Naive thymus-derived CD8-positive, alpha-beta T cell (primary cell): ENCODE results near the gene MBLAC1. TPM values are rescaled to one million over a fixed set of nuclear protein-coding genes. Genes with fewer than 3 reads are reported as not detected.

Experiments used
- ATAC-seq, 2 donors: fragments of 150-1000 bp; cut with Tn5 transposase in 1 of 2; sonication (Bioruptor Pico), chemical (Tn5 transposase) in 1 of 2; 1 replicate in 1 of 2; 2 replicates in 1 of 2; pipeline ENCODE4 v1.10.0; 2021; ENCODE audit warnings: mild to moderate bottlenecking in 2 of 2, moderate library complexity in 2 of 2
- POLR2A ChIA-PET: fragments of 350-600 bp; sonication (Branson Sonifier 250); formaldehyde crosslinking; loops from one replicate; lab custom pipeline; 2021; ENCODE audit warnings: antibody characterized with exemption; lab: Charles Lee
- DNase-seq, 10 donors: peaks; one replicate each; pipeline versions ENCODE4 v3.0.0 to v3.0.0-alpha.2; 2020 to 2022
- H3K27ac Mint-ChIP-seq, 10 donors: one replicate each; pipeline ENCODE4 v1.8.0; 2020 to 2022; ENCODE audit warnings: mild to moderate bottlenecking in 10 of 10, mixed read lengths in 10 of 10, moderate library complexity in 4 of 10, inconsistent platforms in 1 of 10
- H3K27me3 Mint-ChIP-seq, 5 donors: one replicate each; pipeline ENCODE4 v1.8.0; 2021 to 2022; ENCODE audit warnings: mixed read lengths in 5 of 5
- H3K36me3 Mint-ChIP-seq, 3 donors: one replicate each; pipeline ENCODE4 v1.8.0; 2020 to 2022; ENCODE audit warnings: mixed read lengths in 3 of 3, mild to moderate bottlenecking in 2 of 3, inconsistent platforms in 1 of 3
- H3K4me1 Mint-ChIP-seq, 4 donors: one replicate each; pipeline ENCODE4 v1.8.0; 2021 to 2022; ENCODE audit warnings: mixed read lengths in 4 of 4
- H3K4me3 Mint-ChIP-seq, 10 donors: one replicate each; pipeline ENCODE4 v1.8.0; 2020 to 2022; ENCODE audit warnings: mild to moderate bottlenecking in 10 of 10, mixed read lengths in 10 of 10, moderate library complexity in 6 of 10, inconsistent platforms in 1 of 10
- H3K9me3 Mint-ChIP-seq, 9 donors: one replicate each; pipeline ENCODE4 v1.8.0; 2020 to 2022; ENCODE audit warnings: mixed read lengths in 9 of 9, mild to moderate bottlenecking in 3 of 9, inconsistent platforms in 1 of 9, moderate library complexity in 1 of 9
- polyA plus RNA-seq, 3 donors: library from polyadenylated mRNA; unstranded; fragments of 300-500 nt; fragmentation: Illumina TruSeq; gene quantifications; one replicate each; pipeline ENCODE4 v1.2.3, GENCODE V29; 2021
- total RNA-seq, 8 experiments: library from RNA in 2 of 8; stranded (reverse) in 2 of 8; gene quantifications; one replicate each; pipeline ENCODE4 v1.2.3 and lab custom pipeline; 2021 to 2026

MBLAC1 gene
- total and polyA plus RNA-seq, 5 experiments from 2014 or later = 2.1 to 7.2 (median 2.3) TPM

GRCh38 chr7:100166970-100167911, 40.5 kb downstream of the MBLAC1 start:
- peaks cover 47 to 94% (median 79%) of the 10 kb centered on the region in 4 donors for H3K4me1 Mint-ChIP-seq
- H3K27me3 Mint-ChIP-seq = peaks cover 0 to 22% (median 0%) of the 10 kb centered on the region in 5 donors
- H3K36me3 Mint-ChIP-seq = no peaks in the 10 kb centered on the region
- no peaks in the 10 kb centered on the region for H3K9me3 Mint-ChIP-seq
- ATAC-seq (no peak), DNase-seq (no peak)
- peak overlapping the region; percentile 82 to 96 (median 89) for H3K4me3 Mint-ChIP-seq
- POLR2A ChIA-PET = interaction anchor here (0.8 to 18.7 kb wide), 15 partner anchors 12 to 263 kb away, joined by 3 to 358 read pairs (median 4); partner anchors contain the start of genes AP4M1, GPC2, LAMTOR4 and MBLAC1
- H3K27ac Mint-ChIP-seq = peak overlapping the region; percentile 93 to 97 (median 96)

GRCh38 chr7:100167912-100168323, 41.2 kb downstream of the MBLAC1 start:
- Mint-ChIP-seq H3K9me3 (no peaks in the 10 kb centered on the region), H3K4me1 (peaks cover 45 to 87% (median 75%) of the 10 kb centered on the region in 4 donors), H3K36me3 (no peaks in the 10 kb centered on the region), H3K27ac (peak overlapping the region; percentile 93 to 97 (median 96)), H3K27me3 (peaks cover 0 to 22% (median 0%) of the 10 kb centered on the region in 5 donors), H3K4me3 (peak overlapping the region; percentile 82 to 96 (median 89))
- ATAC-seq = no peak
- DNase-seq = peak in 1 of 10 donors; percentile 32
- POLR2A ChIA-PET = interaction anchor here (0.6 to 18.7 kb wide), 12 partner anchors 11 to 261 kb away, joined by 3 to 358 read pairs (median 5); partner anchors contain the start of genes CNPY4, GPC2, LAMTOR4 and MBLAC1

GRCh38 chr7:100169147-100169850, 42.5 kb downstream of the MBLAC1 start:
- ATAC-seq = peak; percentile 30 to 44
- no peaks in the 10 kb centered on the region for H3K9me3 Mint-ChIP-seq
- peak in 6 of 10 donors; percentile 35 to 60 (median 48) for DNase-seq
- H3K4me1 Mint-ChIP-seq = peaks cover 49 to 82% (median 66%) of the 10 kb centered on the region in 4 donors
- H3K36me3 Mint-ChIP-seq = no peaks in the 10 kb centered on the region
- peaks cover 0 to 22% (median 0%) of the 10 kb centered on the region in 5 donors for H3K27me3 Mint-ChIP-seq
- peak overlapping the region; percentile 82 to 96 (median 89) for H3K4me3 Mint-ChIP-seq
- H3K27ac Mint-ChIP-seq = peak overlapping the region; percentile 93 to 97 (median 96)
- POLR2A ChIA-PET = interaction anchor here (0.7 to 18.7 kb wide), 6 partner anchors 10 to 393 kb away, joined by 3 to 358 read pairs (median 7); partner anchors contain the start of genes AP4M1, GPC2, LAMTOR4 and STAG3

- ATAC-seq = no peak
- H3K27ac Mint-ChIP-seq = peak overlapping the region; percentile 93 to 99 (median 96)
- POLR2A ChIA-PET = interaction anchor here (1.2 to 18.7 kb wide), 4 partner anchors 9 to 42 kb away, joined by 3 to 358 read pairs (median 104); partner anchors contain the start of genes GPC2, LAMTOR4, STAG3 and TRAPPC14
- DNase-seq = no peak
- peaks cover 0 to 22% (median 0%) of the 10 kb centered on the region in 5 donors for H3K27me3 Mint-ChIP-seq
- H3K4me3 Mint-ChIP-seq = peak overlapping the region; percentile 82 to 95 (median 89)
- H3K36me3 Mint-ChIP-seq = peaks cover 0 to 2% (median 0%) of the 10 kb centered on the region in 3 donors
- H3K4me1 Mint-ChIP-seq = peaks cover 49 to 81% (median 68%) of the 10 kb centered on the region in 4 donors
- H3K9me3 Mint-ChIP-seq = no peaks in the 10 kb centered on the region
These were observed 43.5 kb downstream of the MBLAC1 start for GRCh38 chr7:100170101-100170897.

- POLR2A ChIA-PET = interaction anchor here (0.6 to 18.7 kb wide), 10 partner anchors 7 to 303 kb away, joined by 3 to 358 read pairs (median 4); partner anchors contain the start of genes LAMTOR4, MBLAC1 and TRAPPC14
- H3K9me3 Mint-ChIP-seq = no peaks in the 10 kb centered on the region
- H3K27ac Mint-ChIP-seq = peak overlapping the region; percentile 89 to 99 (median 94)
- H3K27me3 Mint-ChIP-seq = peaks cover 0 to 20% (median 0%) of the 10 kb centered on the region in 5 donors
- H3K36me3 Mint-ChIP-seq = peaks cover 0 to 2% (median 0%) of the 10 kb centered on the region in 3 donors
- ATAC-seq (peak; percentile 37 to 59), DNase-seq (peak in 5 of 10 donors; percentile 47 to 77 (median 64))
- H3K4me1 Mint-ChIP-seq = peaks cover 47 to 80% (median 66%) of the 10 kb centered on the region in 4 donors
- peak overlapping the region; percentile 83 to 95 (median 86) for H3K4me3 Mint-ChIP-seq
These were observed 44.4 kb downstream of the MBLAC1 start for GRCh38 chr7:100171087-100171681.

GRCh38 chr7:100171840-100172239, 45.1 kb downstream of the MBLAC1 start:
- peak overlapping the region in 9 of 10 donors; percentile 16 to 89 (median 81) for H3K27ac Mint-ChIP-seq
- H3K36me3 Mint-ChIP-seq = peaks cover 0 to 2% (median 0%) of the 10 kb centered on the region in 3 donors
- H3K4me1 Mint-ChIP-seq = peaks cover 46 to 80% (median 65%) of the 10 kb centered on the region in 4 donors
- POLR2A ChIA-PET = interaction anchor here (0.6 to 18.7 kb wide), 13 partner anchors 8 to 304 kb away, joined by 3 to 358 read pairs (median 4); partner anchors contain the start of genes LAMTOR4, MBLAC1 and TRAPPC14
- DNase-seq (peak in 1 of 10 donors; percentile 35), ATAC-seq (peak; percentile 19 to 23)
- no peaks in the 10 kb centered on the region for H3K9me3 Mint-ChIP-seq
- H3K4me3 Mint-ChIP-seq = peak overlapping the region; percentile 67 to 87 (median 82)
- H3K27me3 Mint-ChIP-seq = peaks cover 0 to 18% (median 0%) of the 10 kb centered on the region in 5 donors

GRCh38 chr7:100173806-100174495, 47.2 kb downstream of the MBLAC1 start:
- no peak for ATAC-seq
- H3K4me3 Mint-ChIP-seq = no peak overlapping the region
- peaks cover 0 to 4% (median 0%) of the 10 kb centered on the region in 5 donors for H3K27me3 Mint-ChIP-seq
- POLR2A ChIA-PET = interaction anchor here (2.8 to 18.7 kb wide), 2 partner anchors 10 to 21 kb away, joined by 13 to 358 read pairs; partner anchors contain the start of genes LAMTOR4 and TRAPPC14
- peaks cover 29 to 67% (median 53%) of the 10 kb centered on the region in 4 donors for H3K4me1 Mint-ChIP-seq
- H3K9me3 Mint-ChIP-seq = no peaks in the 10 kb centered on the region
- no peak for DNase-seq
- H3K27ac Mint-ChIP-seq = peak overlapping the region in 7 of 10 donors; percentile 5 to 87 (median 43)
- peaks cover 0 to 2% (median 0%) of the 10 kb centered on the region in 3 donors for H3K36me3 Mint-ChIP-seq

- H3K4me3 Mint-ChIP-seq = peak overlapping the region in 2 of 10 donors; percentile 17 to 26
These were observed 47.8 kb downstream of the MBLAC1 start for GRCh38 chr7:100174582-100174981.

GRCh38 chr7:100175296-100175935, 48.6 kb downstream of the MBLAC1 start:
- Mint-ChIP-seq H3K4me1 (peaks cover 25 to 56% (median 42%) of the 10 kb centered on the region in 4 donors), H3K9me3 (peaks cover 0 to 3% (median 0%) of the 10 kb centered on the region in 9 donors), H3K27me3 (peaks cover 0 to 2% (median 0%) of the 10 kb centered on the region in 5 donors), H3K36me3 (peaks cover 0 to 2% (median 0%) of the 10 kb centered on the region in 3 donors), H3K27ac (peak overlapping the region in 8 of 10 donors; percentile 2 to 80 (median 65)), H3K4me3 (peak overlapping the region in 9 of 10 donors; percentile 6 to 74 (median 49))
- DNase-seq (no peak), ATAC-seq (no peak)
- POLR2A ChIA-PET = interaction anchor here (0.7 to 9.3 kb wide), 3 partner anchors 11 to 25 kb away, joined by 3 to 187 read pairs (median 53); partner anchors contain the start of genes GAL3ST4, LAMTOR4 and TRAPPC14

More at GRCh38 chr7:100174582-100174981, 47.8 kb downstream of the MBLAC1 start:
- Mint-ChIP-seq H3K4me1 (peaks cover 28 to 61% (median 46%) of the 10 kb centered on the region in 4 donors), H3K36me3 (peaks cover 0 to 2% (median 0%) of the 10 kb centered on the region in 3 donors), H3K9me3 (no peaks in the 10 kb centered on the region), H3K27ac (peak overlapping the region in 6 of 10 donors; percentile 7 to 80 (median 55)), H3K27me3 (peaks cover 0 to 4% (median 0%) of the 10 kb centered on the region in 5 donors)
- ATAC-seq = no peak
- POLR2A ChIA-PET = interaction anchor here (0.7 to 9.3 kb wide), 3 partner anchors 11 to 24 kb away, joined by 3 to 187 read pairs (median 53); partner anchors contain the start of genes GAL3ST4, LAMTOR4 and TRAPPC14
- no peak for DNase-seq
